ENCODE results near the gene STAM.

STAM gene

GRCh38 chr10:17749890-17750289 is 105.9 kb downstream of the STAM start:
- H3K27ac ChIP-seq = no peak overlapping the region
- H3K4me3 ChIP-seq = no peak overlapping the region

DNA sequence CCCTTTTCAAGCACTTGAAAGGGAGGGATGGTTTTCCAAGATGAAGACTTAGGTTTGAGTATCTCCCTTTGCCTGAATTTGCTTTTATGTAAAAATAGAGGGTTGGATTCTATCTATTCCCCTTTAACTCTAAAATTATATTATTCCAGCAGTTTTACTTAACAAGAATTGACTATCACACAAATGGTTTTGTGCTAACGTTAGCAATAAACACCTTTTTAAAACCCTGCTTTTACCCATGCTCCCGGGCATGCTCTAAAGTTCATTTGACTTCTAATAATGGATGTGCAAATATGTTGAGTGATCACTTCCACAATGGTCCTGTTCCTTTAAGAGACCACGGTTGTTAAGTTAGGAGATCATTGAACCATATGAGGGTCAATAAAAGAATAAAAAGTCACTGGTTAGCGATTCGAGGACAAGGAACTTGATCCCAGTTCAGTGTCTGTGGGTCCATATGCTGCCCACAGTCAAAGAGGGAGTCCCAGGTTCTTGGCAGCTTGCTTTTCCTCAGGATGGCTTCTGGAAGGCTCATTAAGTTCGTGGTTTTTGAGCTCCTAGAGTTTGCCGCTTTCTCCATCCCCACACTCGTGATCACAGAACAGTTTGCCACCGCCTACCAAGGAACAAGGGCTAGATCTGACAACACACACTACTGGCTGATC is 108.0 kb downstream of the STAM start, which contains the start of gene TMEM236:
Gene TMEM236, plus strand, starts transcription at position 421 of the 665 bp plus-strand sequence. Its CDS starts 95 bp downstream, at position 516.
- no peak within 1 kb of the TSS for H3K4me3 ChIP-seq
- no peak within 1 kb of the TSS for H3K27ac ChIP-seq

- Histone ChIP-seq H3K4me3 (no peak overlapping the region), H3K27ac (no peak overlapping the region)
Observed at GRCh38 chr10:17756557-17757217, 112.7 kb downstream of the STAM start.

DNA sequence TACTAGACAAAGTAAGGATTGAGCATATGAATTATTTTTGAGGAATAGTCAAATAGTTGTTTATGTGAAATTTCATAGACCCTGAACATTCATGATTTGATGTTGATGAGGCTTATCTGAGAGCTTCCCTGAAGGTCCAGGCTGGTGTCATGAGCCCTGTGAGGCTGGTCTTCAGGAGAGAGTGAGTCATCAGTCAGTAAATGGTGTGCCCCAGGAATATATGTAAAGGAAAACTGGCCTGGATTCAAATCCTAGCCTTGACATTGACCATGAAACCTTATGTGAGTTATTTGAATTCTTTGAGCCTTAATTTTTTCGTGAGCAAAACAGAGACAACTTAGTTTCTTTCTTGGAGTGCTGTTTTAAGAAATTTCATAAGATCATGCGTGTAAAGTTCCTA is 114.2 kb downstream of the STAM start:
- Histone ChIP-seq H3K27ac (no peak overlapping the region), H3K4me3 (no peak overlapping the region)

GRCh38 chr10:17758896-17759295 is 114.9 kb downstream of the STAM start:
- no peak overlapping the region for H3K27ac ChIP-seq
- H3K4me3 ChIP-seq = no peak overlapping the region

- Histone ChIP-seq H3K4me3 (no peak overlapping the region), H3K27ac (no peak overlapping the region)
Observed at GRCh38 chr10:17764142-17764541, 120.2 kb downstream of the STAM start.

DNA sequence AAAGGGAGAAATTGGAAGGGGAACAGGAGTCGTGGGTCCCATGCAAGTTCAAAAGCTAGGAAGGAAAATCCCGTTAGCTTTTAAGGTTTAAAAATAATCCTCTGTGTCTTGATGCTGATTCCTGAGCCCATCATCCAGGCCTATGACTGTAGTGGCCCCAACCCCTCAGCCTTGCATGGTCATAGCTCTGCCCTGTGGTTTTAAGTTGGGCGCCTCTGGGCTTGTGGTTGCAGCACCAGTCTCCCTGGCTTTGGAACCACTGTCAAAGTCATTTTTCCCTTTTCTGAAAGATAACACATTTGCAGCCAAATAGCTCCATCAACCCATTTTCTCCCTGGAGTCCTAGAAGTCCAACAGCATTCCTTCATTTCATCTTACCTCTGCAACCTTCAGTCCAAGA is 121.7 kb downstream of the STAM start:
- Histone ChIP-seq H3K27ac (no peak overlapping the region), H3K4me3 (no peak overlapping the region)

All from skin epidermis (tissue), 12 donors.